Measurements from ENCODE around the gene CIDEB. TPM values are rescaled to one million over a fixed set of nuclear protein-coding genes. Genes with fewer than 3 reads are reported as not detected.

CIDEB gene
- total and polyA plus RNA-seq, 2 of the 13 experiments (the other 11 are each of a cell fraction or from before 2014, with no cell fraction given), result 35.8 to 110 TPM

DNA sequence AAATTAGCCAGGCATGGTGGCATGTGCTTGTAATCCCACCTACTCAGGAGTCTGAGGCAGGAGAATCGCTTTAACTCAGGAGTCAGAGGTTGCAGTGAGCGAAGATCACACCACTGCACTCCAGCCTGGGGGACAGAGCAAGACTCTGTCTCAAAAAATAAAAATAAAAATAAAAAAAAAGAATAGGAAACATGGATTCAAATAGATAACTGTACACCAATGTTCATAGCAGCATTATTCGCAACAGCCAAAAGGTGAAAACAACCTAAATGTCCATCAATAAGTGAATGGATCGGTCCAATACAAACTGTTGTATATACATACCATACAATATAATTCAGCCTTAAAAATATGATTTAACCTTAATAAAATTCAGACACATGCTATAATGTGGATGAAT is 35.1 kb upstream of the CIDEB start:
- H3K9me3 ChIP-seq (ENCODE audit: low read length), result no peaks in the 10 kb centered on the region
- H3K4me2 ChIP-seq (ENCODE audit: low read depth, low read length), result no peak overlapping the region
- no peaks in the 10 kb centered on the region for H3K79me2 ChIP-seq (ENCODE audit: insufficient read depth, low read length)
- no peak overlapping the region for H3K4me3 ChIP-seq (replicated peaks in 1 of 3; ENCODE audit: insufficient read depth in 1 of 3, low read depth in 2 of 3, low read length in 3 of 3)
- no peaks in the 10 kb centered on the region for H4K20me1 ChIP-seq (ENCODE audit: insufficient read depth, low read length)
- in situ Hi-C loops (cut with HindIII; ENCODE audit: extremely low pct_ligation_motif_present, low pct_unique_long_range_greater_than_20kb), result no loop called here
- POLR2A ChIA-PET, result no interaction called here
- no peak for FAIRE-seq
- H2AFZ ChIP-seq (ENCODE audit: low read length), result no peak overlapping the region
- DNase-seq (ENCODE audit: low spot score), result no peak
- intact Hi-C loops (cut with micrococcal nuclease; ENCODE audit: unreplicated experiment), result no loop called here
- CTCF ChIA-PET (ENCODE audit: low intra/inter-chr PET ratio, low total read pairs), result no interaction called here
- H3K27me3 ChIP-seq (ENCODE audit: control insufficient read depth in 1 of 2, insufficient read depth in 2 of 2, low read length in 2 of 2), result peaks cover 4 to 23% of the 10 kb centered on the region in 2 experiments; a peak in 3 of 5 replicates
- ATAC-seq, result no peak
- no peak overlapping the region for H3K9ac ChIP-seq (ENCODE audit: insufficient read depth, low read depth, low read length)
- WGBS (ENCODE audit: low lambda C conversion rate), result 74% methylated on average over 4 of the region's 4 CpGs
- H3K27ac ChIP-seq (ENCODE audit: extremely low read length, insufficient read depth, low read length), result no peak overlapping the region
- H3K36me3 ChIP-seq (replicated peaks in 1 of 2; ENCODE audit: control insufficient read depth in 1 of 2, insufficient read depth in 2 of 2, low read length in 2 of 2), result no peaks in the 10 kb centered on the region
- H3K4me1 ChIP-seq (ENCODE audit: insufficient read depth, low read length), result peaks cover 8% of the 10 kb centered on the region
- TF ChIP-seq YEATS2 (CRISPR knock-in tag; IDR thresholded peaks at IDR 0.05; ENCODE audit: borderline replicate concordance), result no peak
- TF ChIP-seq ZNF367 (CRISPR knock-in tag; IDR thresholded peaks at IDR 0.05; ENCODE audit: borderline replicate concordance), result no peak
- BruUV-seq (replicated peaks), result no TSS peak

DNA sequence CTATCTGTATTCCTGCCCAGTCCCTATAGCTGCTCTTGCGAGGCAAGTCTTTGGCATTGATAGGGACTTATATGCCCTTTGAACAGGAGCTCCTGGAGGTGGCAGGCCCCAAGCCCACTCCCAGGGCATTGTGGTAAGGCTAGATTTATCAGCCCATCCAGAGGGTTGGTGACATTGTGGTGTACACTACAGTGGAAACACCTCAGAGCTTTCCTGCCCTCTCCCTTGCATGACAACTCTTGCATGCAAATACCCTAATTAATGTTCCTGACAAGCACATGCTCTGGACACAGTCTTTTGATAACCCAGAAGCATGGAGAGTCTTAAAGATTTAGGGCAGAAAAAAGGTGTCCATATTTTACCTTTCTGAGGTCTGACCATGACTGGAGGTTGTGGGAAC is 32.8 kb upstream of the CIDEB start:
- ATAC-seq, result no peak
- no peaks in the 10 kb centered on the region for H3K79me2 ChIP-seq (ENCODE audit: insufficient read depth, low read length)
- WGBS (ENCODE audit: low lambda C conversion rate), result 50% methylated on average over 1 of the region's 1 CpG
- ChIA-PET CTCF (ENCODE audit: low intra/inter-chr PET ratio, low total read pairs) (no interaction called here), POLR2A (interaction anchor here (1.0 kb wide), 1 partner anchor 91 kb away, joined by 4 read pairs; no protein-coding TSS in a partner anchor)
- in situ Hi-C loops (cut with HindIII; ENCODE audit: extremely low pct_ligation_motif_present, low pct_unique_long_range_greater_than_20kb) (no loop called here), intact Hi-C loops (cut with micrococcal nuclease; ENCODE audit: unreplicated experiment) (no loop called here)
- H4K20me1 ChIP-seq (ENCODE audit: insufficient read depth, low read length), result no peaks in the 10 kb centered on the region
- no peak for FAIRE-seq
- H3K4me1 ChIP-seq (ENCODE audit: insufficient read depth, low read length), result peaks cover 20% of the 10 kb centered on the region
- DNase-seq (ENCODE audit: low spot score), result no peak
- H3K4me3 ChIP-seq (replicated peaks in 1 of 3; ENCODE audit: insufficient read depth in 1 of 3, low read depth in 2 of 3, low read length in 3 of 3), result no peak overlapping the region
- H2AFZ ChIP-seq (ENCODE audit: low read length), result no peak overlapping the region
- no peaks in the 10 kb centered on the region for H3K36me3 ChIP-seq (replicated peaks in 1 of 2; ENCODE audit: control insufficient read depth in 1 of 2, insufficient read depth in 2 of 2, low read length in 2 of 2)
- BruUV-seq (replicated peaks), result no TSS peak
- no peak overlapping the region for H3K9ac ChIP-seq (ENCODE audit: insufficient read depth, low read depth, low read length)
- no peaks in the 10 kb centered on the region for H3K9me3 ChIP-seq (ENCODE audit: low read length)
- H3K4me2 ChIP-seq (ENCODE audit: low read depth, low read length), result no peak overlapping the region
- no peak overlapping the region for H3K27ac ChIP-seq (ENCODE audit: extremely low read length, insufficient read depth, low read length)
- peaks cover 5 to 46% of the 10 kb centered on the region in 2 experiments; a peak in 4 of 5 replicates for H3K27me3 ChIP-seq (ENCODE audit: control insufficient read depth in 1 of 2, insufficient read depth in 2 of 2, low read length in 2 of 2)
- TF ChIP-seq NFE2 (CRISPR knock-in tag; IDR thresholded peaks at IDR 0.05), result no peak
- no peak for TF ChIP-seq ZNF768 (CRISPR knock-in tag; IDR thresholded peaks at IDR 0.05)
- no peak for TF ChIP-seq TP53 (CRISPR knock-in tag; conservative IDR thresholded peaks at IDR 0.05)
- no peak for TF ChIP-seq CBFB (CRISPR knock-in tag; IDR thresholded peaks at IDR 0.05)
- TF ChIP-seq ZNF614 (CRISPR knock-in tag; IDR thresholded peaks at IDR 0.05; ENCODE audit: borderline replicate concordance), result no peak
- TF ChIP-seq, protein P1, sequence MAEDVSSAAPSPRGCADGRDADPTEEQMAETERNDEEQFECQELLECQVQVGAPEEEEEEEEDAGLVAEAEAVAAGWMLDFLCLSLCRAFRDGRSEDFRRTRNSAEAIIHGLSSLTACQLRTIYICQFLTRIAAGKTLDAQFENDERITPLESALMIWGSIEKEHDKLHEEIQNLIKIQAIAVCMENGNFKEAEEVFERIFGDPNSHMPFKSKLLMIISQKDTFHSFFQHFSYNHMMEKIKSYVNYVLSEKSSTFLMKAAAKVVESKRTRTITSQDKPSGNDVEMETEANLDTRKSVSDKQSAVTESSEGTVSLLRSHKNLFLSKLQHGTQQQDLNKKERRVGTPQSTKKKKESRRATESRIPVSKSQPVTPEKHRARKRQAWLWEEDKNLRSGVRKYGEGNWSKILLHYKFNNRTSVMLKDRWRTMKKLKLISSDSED (CRISPR knock-in tag; IDR thresholded peaks at IDR 0.05), result no peak
- TF ChIP-seq, protein P2, sequence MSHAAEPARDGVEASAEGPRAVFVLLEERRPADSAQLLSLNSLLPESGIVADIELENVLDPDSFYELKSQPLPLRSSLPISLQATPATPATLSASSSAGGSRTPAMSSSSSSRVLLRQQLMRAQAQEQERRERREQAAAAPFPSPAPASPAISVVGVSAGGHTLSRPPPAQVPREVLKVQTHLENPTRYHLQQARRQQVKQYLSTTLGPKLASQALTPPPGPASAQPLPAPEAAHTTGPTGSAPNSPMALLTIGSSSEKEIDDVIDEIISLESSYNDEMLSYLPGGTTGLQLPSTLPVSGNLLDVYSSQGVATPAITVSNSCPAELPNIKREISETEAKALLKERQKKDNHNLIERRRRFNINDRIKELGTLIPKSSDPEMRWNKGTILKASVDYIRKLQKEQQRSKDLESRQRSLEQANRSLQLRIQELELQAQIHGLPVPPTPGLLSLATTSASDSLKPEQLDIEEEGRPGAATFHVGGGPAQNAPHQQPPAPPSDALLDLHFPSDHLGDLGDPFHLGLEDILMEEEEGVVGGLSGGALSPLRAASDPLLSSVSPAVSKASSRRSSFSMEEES (CRISPR knock-in tag; IDR thresholded peaks at IDR 0.05), result no peak
- TF ChIP-seq ARNT2 (CRISPR knock-in tag; IDR thresholded peaks at IDR 0.05; ENCODE audit: low read depth), result no peak
- no peak for TF ChIP-seq ZNF451 (CRISPR knock-in tag; IDR thresholded peaks at IDR 0.05)
- no peak for TF ChIP-seq AHR (CRISPR knock-in tag; IDR thresholded peaks at IDR 0.05)
- TF ChIP-seq SRSF4 (IDR thresholded peaks at IDR 0.05; ENCODE audit: low read depth, low read length, poor library complexity, severe bottlenecking), result no peak
- no peak for TF ChIP-seq ZEB1 (IDR thresholded peaks at IDR 0.05; ENCODE audit: insufficient replicate concordance, low read depth)
- TF ChIP-seq TARDBP (CRISPR knock-in tag; IDR thresholded peaks at IDR 0.05), result no peak
- no peak for TF ChIP-seq ZNF782 (CRISPR knock-in tag; IDR thresholded peaks at IDR 0.05; ENCODE audit: borderline replicate concordance)
- TF ChIP-seq FOSL2 (CRISPR knock-in tag; IDR thresholded peaks at IDR 0.05), result no peak
- no peak for TF ChIP-seq SOX13 (IDR thresholded peaks at IDR 0.05)
- no peak for TF ChIP-seq SOX13 (CRISPR knock-in tag; conservative IDR thresholded peaks at IDR 0.05 in 1 of 2, IDR thresholded peaks at IDR 0.05 in 1 of 2)

Data from HepG2 (cell line).